Loucy (cell line): ENCODE results near the gene MCAM.

Experiments used
- H2AFZ ChIP-seq: fragments of 200-600 bp; sonication (generic); 2 replicates; pipeline ENCODE4 v1.6.0; 2016; ENCODE audit warnings: antibody characterized with exemption, mild to moderate bottlenecking, low read length, moderate library complexity
- H3F3A ChIP-seq: fragments of 200-600 bp; 2 replicates; pipeline ENCODE4 v1.6.0; 2016; ENCODE audit warnings: antibody characterized with exemption, low read depth, mild to moderate bottlenecking
- H3K27me3 ChIP-seq: fragments of 200-600 bp; sonication (generic); 2 replicates; pipeline ENCODE4 v1.6.1; 2014; ENCODE audit warnings: low read length, mild to moderate bottlenecking; ENCODE audit not compliant: insufficient read depth, poor library complexity, severe bottlenecking
- H3K36me3 ChIP-seq: fragments of 200-600 bp; sonication (generic); 2 replicates; pipeline ENCODE4 v1.6.1; 2016; ENCODE audit warnings: low read length; ENCODE audit not compliant: insufficient read depth
- H3K4me1 ChIP-seq: fragments of 200-600 bp; sonication (generic); 2 replicates; pipeline ENCODE4 v1.5.1; 2014; ENCODE audit warnings: low read length, mild to moderate bottlenecking; ENCODE audit not compliant: insufficient read depth, poor library complexity, severe bottlenecking
- H3K4me2 ChIP-seq: fragments of 200-600 bp; sonication (generic); 2 replicates; pipeline ENCODE4 v1.6.0; 2014; ENCODE audit warnings: antibody characterized with exemption, low read length, low read depth, mild to moderate bottlenecking; ENCODE audit not compliant: poor library complexity, severe bottlenecking
- H3K4me3 ChIP-seq: fragments of 200-600 bp; sonication (generic); 2 replicates; pipeline ENCODE4 v1.5.1; 2014; ENCODE audit warnings: low read length, mild to moderate bottlenecking, mixed read lengths; ENCODE audit not compliant: poor library complexity, severe bottlenecking
- H3K79me2 ChIP-seq: fragments of 200-600 bp; sonication (generic); 2 replicates; pipeline ENCODE4 v1.6.1; 2014; ENCODE audit warnings: low read length; ENCODE audit not compliant: insufficient read depth
- H3K9ac ChIP-seq: fragments of 200-600 bp; sonication (generic); 2 replicates; pipeline ENCODE4 v1.6.0; 2014; ENCODE audit warnings: mild to moderate bottlenecking, low read depth, low read length, moderate library complexity; ENCODE audit not compliant: poor library complexity, severe bottlenecking
- H3K9me2 ChIP-seq: fragments of 200-600 bp; sonication (generic); replicated peaks from 2 replicates; pipeline ENCODE4 v1.6.1; 2016; ENCODE audit warnings: low read depth, low read length, mixed read lengths
- H3K9me3 ChIP-seq: fragments of 200-600 bp; sonication (generic); 2 replicates; pipeline ENCODE4 v1.6.1; 2014; ENCODE audit warnings: mild to moderate bottlenecking, antibody characterized with exemption, low read length, low read depth; ENCODE audit not compliant: insufficient read depth
- H4K20me1 ChIP-seq: fragments of 200-600 bp; sonication (generic); 2 replicates; pipeline ENCODE4 v1.6.0; 2014; ENCODE audit warnings: antibody characterized with exemption, low read length, mild to moderate bottlenecking; ENCODE audit not compliant: insufficient read depth, poor library complexity, severe bottlenecking
- CTCF ChIP-seq: fragments of 200-600 bp; sonication (generic); conservative IDR thresholded peaks from 2 replicates; pipeline ENCODE4 v1.5.1; 2014; ENCODE audit warnings: mild to moderate bottlenecking, antibody characterized with exemption, low read length
- EZH2phosphoT487 ChIP-seq: fragments of 200-600 bp; IDR thresholded peaks from 2 replicates; pipeline ENCODE4 v1.6.1; 2018; ENCODE audit warnings: antibody characterized with exemption, mild to moderate bottlenecking, moderate library complexity, borderline replicate concordance

MCAM gene

GRCh38 chr11:119319700-119320239, 2.8 kb upstream of the MCAM start:
- no peaks in the 10 kb centered on the region for H3K9me3 ChIP-seq
- H3K4me1 ChIP-seq, result peaks cover 15% of the 10 kb centered on the region
- no peaks in the 10 kb centered on the region for H3K79me2 ChIP-seq
- H2AFZ ChIP-seq, result no peak overlapping the region
- H4K20me1 ChIP-seq, result no peaks in the 10 kb centered on the region
- H3F3A ChIP-seq, result no peaks in the 10 kb centered on the region
- H3K36me3 ChIP-seq, result no peaks in the 10 kb centered on the region
- H3K9me2 ChIP-seq, result no peaks in the 10 kb centered on the region
- H3K4me3 ChIP-seq, result peak overlapping the region; percentile 85
- H3K4me2 ChIP-seq, result peak overlapping the region; percentile 11
- peak overlapping the region; percentile 84 for H3K9ac ChIP-seq
- TF ChIP-seq EZH2phosphoT487 (no peak), CTCF (no peak)
- peaks cover 6% of the 10 kb centered on the region for H3K27me3 ChIP-seq

- no peaks in the 10 kb centered on the region for H3K9me2 ChIP-seq
- H3K4me1 ChIP-seq, result peaks cover 15% of the 10 kb centered on the region
- no peaks in the 10 kb centered on the region for H3F3A ChIP-seq
- peak overlapping the region; percentile 11 for H3K4me2 ChIP-seq
- no peaks in the 10 kb centered on the region for H4K20me1 ChIP-seq
- no peaks in the 10 kb centered on the region for H3K79me2 ChIP-seq
- H3K9me3 ChIP-seq, result no peaks in the 10 kb centered on the region
- peaks cover 6% of the 10 kb centered on the region for H3K27me3 ChIP-seq
- H2AFZ ChIP-seq, result no peak overlapping the region
- no peak overlapping the region for H3K4me3 ChIP-seq
- no peak overlapping the region for H3K9ac ChIP-seq
- H3K36me3 ChIP-seq, result no peaks in the 10 kb centered on the region
- TF ChIP-seq CTCF (no peak), EZH2phosphoT487 (no peak)
Measured at GRCh38 chr11:119319136-119319699, 2.3 kb upstream of the MCAM start.

GRCh38 chr11:119318240-119319135, 1.6 kb upstream of the MCAM start:
- TF ChIP-seq EZH2phosphoT487 (no peak), CTCF (no peak)
- Histone ChIP-seq H3K9ac (no peak overlapping the region), H3K4me3 (no peak overlapping the region), H3K9me3 (no peaks in the 10 kb centered on the region), H3K4me2 (no peak overlapping the region), H3K79me2 (no peaks in the 10 kb centered on the region), H4K20me1 (no peaks in the 10 kb centered on the region), H3K4me1 (peaks cover 15% of the 10 kb centered on the region), H2AFZ (no peak overlapping the region), H3F3A (no peaks in the 10 kb centered on the region), H3K9me2 (no peaks in the 10 kb centered on the region), H3K36me3 (no peaks in the 10 kb centered on the region), H3K27me3 (peaks cover 6% of the 10 kb centered on the region)
